AG09319 (cell line): ENCODE data around the gene AKNA.
A peak's percentile ranks its signal among the peaks of the same experiment; 100 is the strongest.
"Not testable (repeated sequence)": the region's sequence is repeated elsewhere in the genome, so short reads cannot be mapped to it uniquely, and the experiment has no call there.

Experiments
- DNase-seq: peaks from one replicate; pipeline ENCODE4 v3.0.0-alpha.2; 2010; ENCODE audit warnings: low read depth; ENCODE audit errors: extremely low read depth
- TF ChIP-seq, protein P1 (sequence below): IDR thresholded peaks from 2 replicates; pipeline ENCODE4 v1.5.1; 2011; ENCODE audit warnings: low read depth, mild to moderate bottlenecking, inconsistent platforms, low read length, moderate library complexity

AKNA gene

DNA sequence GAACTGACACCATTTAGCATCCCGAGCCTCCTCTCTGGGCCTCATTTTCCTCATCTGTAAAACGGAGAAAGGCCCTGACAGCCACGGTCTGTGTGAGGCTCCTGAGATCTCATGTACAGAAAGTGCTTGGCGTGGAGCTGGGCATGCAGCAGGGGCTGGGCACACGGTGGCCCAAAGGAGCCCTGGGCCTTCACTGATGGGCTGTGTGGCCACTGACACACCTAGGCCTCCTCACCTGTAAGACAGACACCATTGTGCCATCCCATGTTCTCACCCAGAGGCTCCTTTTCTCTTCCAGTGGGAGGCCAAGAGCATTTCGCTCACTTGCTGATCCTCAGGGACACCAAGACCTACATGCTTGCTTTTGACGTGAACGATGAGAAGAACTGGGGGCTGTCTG is 63.3 kb downstream of the AKNA start:
- TF ChIP-seq, protein P1, sequence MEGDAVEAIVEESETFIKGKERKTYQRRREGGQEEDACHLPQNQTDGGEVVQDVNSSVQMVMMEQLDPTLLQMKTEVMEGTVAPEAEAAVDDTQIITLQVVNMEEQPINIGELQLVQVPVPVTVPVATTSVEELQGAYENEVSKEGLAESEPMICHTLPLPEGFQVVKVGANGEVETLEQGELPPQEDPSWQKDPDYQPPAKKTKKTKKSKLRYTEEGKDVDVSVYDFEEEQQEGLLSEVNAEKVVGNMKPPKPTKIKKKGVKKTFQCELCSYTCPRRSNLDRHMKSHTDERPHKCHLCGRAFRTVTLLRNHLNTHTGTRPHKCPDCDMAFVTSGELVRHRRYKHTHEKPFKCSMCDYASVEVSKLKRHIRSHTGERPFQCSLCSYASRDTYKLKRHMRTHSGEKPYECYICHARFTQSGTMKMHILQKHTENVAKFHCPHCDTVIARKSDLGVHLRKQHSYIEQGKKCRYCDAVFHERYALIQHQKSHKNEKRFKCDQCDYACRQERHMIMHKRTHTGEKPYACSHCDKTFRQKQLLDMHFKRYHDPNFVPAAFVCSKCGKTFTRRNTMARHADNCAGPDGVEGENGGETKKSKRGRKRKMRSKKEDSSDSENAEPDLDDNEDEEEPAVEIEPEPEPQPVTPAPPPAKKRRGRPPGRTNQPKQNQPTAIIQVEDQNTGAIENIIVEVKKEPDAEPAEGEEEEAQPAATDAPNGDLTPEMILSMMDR = no peak
- no peak for DNase-seq

DNA sequence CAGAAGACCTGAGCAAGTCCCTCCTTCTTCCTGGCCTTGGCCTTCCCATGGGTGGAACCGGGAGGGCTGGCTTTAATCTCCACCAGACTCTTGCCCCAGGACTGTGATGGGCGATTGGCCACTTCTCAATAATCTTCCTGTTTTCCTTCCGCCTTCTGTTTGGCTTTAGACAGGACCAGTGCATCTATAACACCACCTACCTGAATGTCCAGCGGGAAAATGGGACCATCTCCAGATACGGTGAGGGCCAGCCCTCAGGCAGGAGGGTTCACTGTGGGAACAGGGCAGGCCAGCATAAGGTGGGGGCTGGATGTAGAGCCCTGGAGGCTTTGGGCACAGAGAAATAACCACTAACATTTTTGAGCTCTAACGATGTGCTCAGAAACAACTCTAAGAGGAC is 63.9 kb downstream of the AKNA start:
- DNase-seq = not testable (repeated sequence)

DNA sequence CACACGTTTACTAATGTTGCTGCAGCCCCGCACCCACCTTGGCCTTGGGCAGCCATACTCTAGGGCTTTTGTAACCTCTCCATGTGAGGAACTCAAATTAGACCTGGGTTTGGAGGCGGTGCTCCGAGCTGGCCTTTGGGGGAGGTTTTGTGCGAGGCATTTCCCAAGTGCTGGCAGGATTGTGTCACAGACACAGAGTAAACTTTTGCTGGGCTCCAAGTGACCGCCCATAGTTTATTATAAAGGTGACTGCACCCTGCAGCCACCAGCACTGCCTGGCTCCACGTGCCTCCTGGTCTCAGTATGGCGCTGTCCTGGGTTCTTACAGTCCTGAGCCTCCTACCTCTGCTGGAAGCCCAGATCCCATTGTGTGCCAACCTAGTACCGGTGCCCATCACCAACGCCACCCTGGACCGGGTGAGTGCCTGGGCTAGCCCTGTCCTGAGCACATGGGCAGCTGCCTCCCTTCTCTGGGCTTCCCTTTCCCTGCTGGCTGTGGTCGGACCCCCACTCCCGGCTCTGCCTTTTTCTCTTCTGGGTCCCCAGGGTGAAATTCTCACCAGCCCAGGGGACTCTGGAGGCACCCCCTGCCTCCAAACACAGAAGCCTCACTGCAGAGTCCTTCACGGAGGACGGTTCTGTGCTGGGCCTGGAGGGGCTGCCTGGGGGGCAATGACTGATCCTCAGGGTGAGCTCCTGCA is 64.8 kb downstream of the AKNA start, which contains the start of gene ORM1:
Gene ORM1, plus strand, starts transcription at position 268 of the 701 bp plus-strand sequence. Its CDS starts 36 bp downstream, at position 304.
- not testable (repeated sequence) for DNase-seq

DNA sequence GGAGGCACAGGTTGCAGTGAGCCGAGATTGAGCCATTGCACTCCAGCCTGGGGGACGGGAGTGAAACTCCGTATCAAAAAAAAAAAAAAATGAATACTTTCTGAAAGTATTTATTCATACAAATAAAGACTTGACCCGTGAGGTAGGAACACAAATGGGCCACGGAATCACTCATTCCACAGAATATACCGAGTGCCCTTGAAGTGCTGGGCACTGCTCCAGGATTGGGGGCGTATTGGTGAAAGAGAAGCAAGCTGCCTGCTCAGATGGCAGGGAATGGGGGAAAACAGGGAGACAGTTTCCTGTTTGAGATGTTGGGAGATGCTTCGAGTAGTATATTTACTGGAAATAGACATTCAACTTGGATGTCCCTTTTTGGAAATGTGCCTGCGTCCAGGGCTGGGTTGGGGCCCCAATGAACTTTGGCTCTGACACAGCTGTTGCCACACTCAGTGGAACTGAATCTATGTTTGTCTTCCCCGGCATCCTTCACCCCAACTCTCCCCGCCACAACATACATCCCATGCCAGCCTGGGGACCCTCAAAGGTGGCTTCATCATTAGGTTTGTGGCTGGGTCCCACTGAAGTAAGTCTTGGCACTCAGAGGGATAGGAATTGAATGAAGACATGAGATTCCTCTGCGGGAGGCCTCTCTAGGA is 65.5 kb downstream of the AKNA start:
- not testable (repeated sequence) for DNase-seq

DNA sequence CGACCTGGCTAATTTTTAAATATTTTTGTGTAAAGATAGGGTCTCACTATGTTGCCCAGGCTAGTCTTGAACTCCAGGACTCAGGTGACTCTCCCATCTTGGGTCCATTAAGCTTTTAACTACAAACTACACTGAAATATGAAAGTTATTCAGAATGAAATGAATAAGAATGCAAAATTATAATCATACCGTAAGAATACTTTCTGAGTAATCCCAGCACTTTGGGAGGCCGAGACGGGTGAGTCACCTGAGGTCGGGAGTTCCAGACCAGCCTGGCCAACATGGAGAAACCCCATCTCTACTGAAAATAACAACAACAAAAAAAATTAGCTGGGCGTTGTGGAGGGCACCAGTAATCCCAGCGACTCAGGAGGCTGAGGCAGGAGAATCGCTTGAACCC is 66.0 kb downstream of the AKNA start:
- TF ChIP-seq, protein P1 = no peak
- DNase-seq = no peak

DNA sequence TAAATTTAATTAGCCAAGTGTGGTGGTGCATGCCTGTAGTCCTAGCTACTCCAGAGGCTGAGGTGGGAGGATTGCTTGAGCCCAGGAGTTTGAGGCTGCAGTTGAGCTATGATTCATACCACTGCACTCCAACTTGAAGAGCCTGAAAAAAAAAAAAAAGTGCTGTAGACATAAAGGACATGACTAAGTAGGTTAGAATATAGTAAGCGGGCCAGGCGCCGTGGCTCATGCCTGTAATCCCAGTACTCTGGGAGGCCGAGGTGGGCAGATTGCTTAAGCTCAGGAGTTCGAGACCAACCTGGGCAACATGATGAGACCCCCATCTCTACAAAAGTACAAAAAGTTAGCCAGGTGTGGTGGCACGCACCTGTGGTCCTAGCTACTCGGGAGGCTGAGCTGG is 67.1 kb downstream of the AKNA start:
- not testable (repeated sequence) for DNase-seq

DNA sequence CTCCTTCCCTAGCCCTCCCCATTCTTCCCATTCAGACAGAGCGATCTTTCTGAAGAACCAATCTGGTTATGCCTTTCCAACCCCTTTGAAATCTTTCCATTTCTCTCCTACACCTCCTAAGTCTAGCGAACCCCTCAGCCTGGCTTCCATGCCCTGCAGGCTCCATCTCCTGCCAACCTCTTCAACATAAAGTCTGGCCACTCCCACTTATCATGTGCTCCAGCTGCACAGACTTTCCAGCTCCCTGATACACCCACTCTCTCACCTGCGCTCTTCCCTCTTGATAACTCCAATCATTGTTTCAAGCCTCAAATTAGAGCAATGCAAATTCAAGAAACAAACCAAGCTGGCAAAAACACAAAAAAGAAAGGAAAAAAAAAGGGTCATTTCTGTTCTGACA is 68.6 kb downstream of the AKNA start:
- TF ChIP-seq, protein P1 = no peak
- DNase-seq = no peak

DNA sequence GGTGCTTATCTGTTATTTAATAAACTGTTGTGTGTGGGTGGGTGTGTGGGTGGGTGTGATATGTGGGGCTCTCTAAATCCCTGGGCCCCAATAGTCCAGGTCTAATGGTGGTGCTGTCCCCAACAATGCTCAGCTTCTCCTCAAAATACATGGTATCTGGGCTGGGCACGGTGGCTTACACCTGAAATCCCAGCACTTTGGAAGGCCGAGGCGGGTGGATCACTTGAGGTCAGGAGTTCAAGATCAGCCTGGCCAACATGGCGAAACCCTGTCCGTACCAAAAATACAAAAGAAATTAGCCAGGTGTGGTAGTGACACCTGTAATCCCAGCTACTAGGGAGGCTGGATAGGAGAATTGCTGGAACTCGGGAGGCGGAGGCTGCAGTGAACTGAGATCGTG is 69.4 kb downstream of the AKNA start:
- TF ChIP-seq, protein P1 = no peak
- no peak for DNase-seq

DNA sequence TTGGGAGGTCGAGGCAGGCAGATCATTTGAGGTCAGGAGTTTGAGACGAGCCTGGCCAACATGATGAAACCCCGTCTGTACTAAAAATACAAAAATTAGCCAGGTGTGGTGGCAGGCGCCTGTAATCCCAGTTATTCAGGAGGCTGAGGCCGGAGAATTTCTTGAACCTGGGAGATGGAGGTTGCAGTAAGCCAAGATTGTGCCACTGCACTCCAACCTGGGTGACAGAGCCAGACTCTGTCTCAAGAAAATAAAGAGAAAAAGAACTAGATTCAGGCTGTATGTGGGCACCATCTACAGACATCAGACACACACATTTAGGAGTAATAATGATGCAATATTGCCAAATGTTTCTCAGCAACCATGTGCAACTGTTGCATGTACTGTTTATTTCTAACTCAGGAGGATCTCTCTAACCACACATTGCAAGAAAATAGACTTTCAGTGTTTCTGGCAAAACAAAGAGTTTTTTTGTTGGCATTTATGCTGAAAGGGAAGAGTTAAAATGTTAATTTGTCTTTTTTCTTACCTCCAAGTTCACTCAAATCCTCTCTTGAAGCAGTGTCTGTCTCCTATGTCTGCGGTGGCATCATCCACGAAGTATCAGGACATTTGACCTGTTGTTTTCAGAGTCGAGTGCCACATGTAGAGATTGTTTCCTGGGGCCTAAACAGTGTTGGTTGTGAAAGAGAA is 70.0 kb downstream of the AKNA start:
- TF ChIP-seq, protein P1 = no peak
- DNase-seq = peak; percentile 82
